CD4-positive, alpha-beta T cell (primary cell): ENCODE data around the gene MSL3B.

ENCODE experiments used
- ATAC-seq: fragments of 200-7000 bp; cut with Tn5 transposase; one replicate; pipeline ENCODE4 v1.10.0; 2022; ENCODE audit warnings: mild to moderate bottlenecking; ENCODE audit not compliant: poor library complexity
- CTCF ChIA-PET: fragments of 350-600 bp; sonication (Branson Sonifier 250); formaldehyde crosslinking; loops from one replicate; lab custom pipeline; 2021; ENCODE audit warnings: antibody characterized with exemption, inconsistent platforms; lab: Charles Lee
- POLR2A ChIA-PET: fragments of 350-600 bp; sonication (Branson Sonifier 250); formaldehyde crosslinking; loops from one replicate; lab custom pipeline; 2021; ENCODE audit warnings: antibody characterized with exemption, inconsistent platforms; lab: Charles Lee
- DNase-seq, 14 experiments: peaks; one replicate each; pipeline ENCODE4 v3.0.0-alpha.2; 2013 to 2020; ENCODE audit warnings: mixed read lengths in 2 of 14
- H3K27ac ChIP-seq, 2 donors: one replicate each; pipeline versions ENCODE4 v1.5.1 to v1.7.0; 2013; ENCODE audit warnings: low read length in 2 of 2, low read depth in 1 of 2, mild to moderate bottlenecking in 1 of 2
- H3K27me3 ChIP-seq, 2 experiments: 1 replicate in 1 of 2; 2 replicates in 1 of 2; pipeline versions ENCODE4 v1.6.1 to v1.7.0; 2013; ENCODE audit warnings: low read length in 2 of 2, control low read depth in 1 of 2, mild to moderate bottlenecking in 1 of 2, moderate library complexity in 1 of 2; ENCODE audit not compliant: insufficient read depth in 2 of 2, control insufficient read depth in 1 of 2
- H3K36me3 ChIP-seq: one replicate; pipeline ENCODE4 v1.6.1; 2013; ENCODE audit warnings: low read length, control low read depth; ENCODE audit not compliant: insufficient read depth
- H3K4me1 ChIP-seq: one replicate; pipeline ENCODE4 v1.6.1; 2013; ENCODE audit warnings: low read length, control low read depth; ENCODE audit not compliant: insufficient read depth
- H3K4me3 ChIP-seq: one replicate; pipeline ENCODE4 v1.5.1; 2013; ENCODE audit warnings: mild to moderate bottlenecking, low read length, moderate library complexity
- H3K9me3 ChIP-seq, 2 experiments: 1 replicate in 1 of 2; 2 replicates in 1 of 2; pipeline versions ENCODE4 v1.6.1 to v1.7.0; 2013; ENCODE audit warnings: low read length in 2 of 2, mild to moderate bottlenecking in 2 of 2, control low read depth in 1 of 2, moderate library complexity in 1 of 2; ENCODE audit not compliant: control insufficient read depth in 1 of 2, insufficient read depth in 1 of 2
- H3K27ac Mint-ChIP-seq: one replicate; pipeline ENCODE4 v1.8.0; 2020; ENCODE audit warnings: mixed read lengths
- H3K27me3 Mint-ChIP-seq: one replicate; pipeline ENCODE4 v1.8.0; 2021; ENCODE audit warnings: mixed read lengths
- H3K36me3 Mint-ChIP-seq: one replicate; pipeline ENCODE4 v1.8.0; 2021; ENCODE audit warnings: low read depth, mixed read lengths
- H3K4me1 Mint-ChIP-seq: one replicate; pipeline ENCODE4 v1.8.0; 2021; ENCODE audit warnings: low read depth, mixed read lengths
- H3K4me3 Mint-ChIP-seq: one replicate; pipeline ENCODE4 v1.8.0; 2020; ENCODE audit warnings: mild to moderate bottlenecking, mixed read lengths
- H3K9me3 Mint-ChIP-seq: one replicate; pipeline ENCODE4 v1.8.0; 2020; ENCODE audit warnings: mixed read lengths
- CTCF ChIP-seq: fragments of 200-600 bp; IDR thresholded peaks from one replicate; pipeline ENCODE4 v1.8.0; 2022; ENCODE audit warnings: antibody characterized with exemption, mild to moderate bottlenecking
- intact Hi-C, 2 experiments: fragments of 100-400 bp; cut with DNase I in 1 of 2; cut with micrococcal nuclease in 1 of 2; formaldehyde crosslinking; loops; one replicate each; pipeline versions ENCODE4 v1.15.1 to v1.9.0; 2023 to 2025; cut with DNase I, micrococcal nuclease

The MSL3B gene

GRCh38 chr2:233839447-233839820 is 28.8 kb downstream of the MSL3B start:
- Mint-ChIP-seq H3K9me3 (no peaks in the 10 kb centered on the region), H3K27me3 (no peaks in the 10 kb centered on the region), H3K36me3 (no peaks in the 10 kb centered on the region), H3K4me1 (peaks cover 7% of the 10 kb centered on the region), H3K4me3 (no peak overlapping the region), H3K27ac (no peak overlapping the region)
- intact Hi-C loops: no loop called here
- ChIA-PET CTCF (no interaction called here), POLR2A (no interaction called here)
- H3K9me3 ChIP-seq: peaks cover 0 to 4% of the 10 kb centered on the region in 2 experiments
- no peak overlapping the region for H3K4me3 ChIP-seq
- ATAC-seq (no peak), DNase-seq (peak in 1 of 14 experiments; percentile 17)
- no peak for TF ChIP-seq CTCF
- peaks cover 3% of the 10 kb centered on the region for H3K4me1 ChIP-seq
- no peaks in the 10 kb centered on the region for H3K36me3 ChIP-seq
- no peak overlapping the region for H3K27ac ChIP-seq
- no peaks in the 10 kb centered on the region for H3K27me3 ChIP-seq

DNA sequence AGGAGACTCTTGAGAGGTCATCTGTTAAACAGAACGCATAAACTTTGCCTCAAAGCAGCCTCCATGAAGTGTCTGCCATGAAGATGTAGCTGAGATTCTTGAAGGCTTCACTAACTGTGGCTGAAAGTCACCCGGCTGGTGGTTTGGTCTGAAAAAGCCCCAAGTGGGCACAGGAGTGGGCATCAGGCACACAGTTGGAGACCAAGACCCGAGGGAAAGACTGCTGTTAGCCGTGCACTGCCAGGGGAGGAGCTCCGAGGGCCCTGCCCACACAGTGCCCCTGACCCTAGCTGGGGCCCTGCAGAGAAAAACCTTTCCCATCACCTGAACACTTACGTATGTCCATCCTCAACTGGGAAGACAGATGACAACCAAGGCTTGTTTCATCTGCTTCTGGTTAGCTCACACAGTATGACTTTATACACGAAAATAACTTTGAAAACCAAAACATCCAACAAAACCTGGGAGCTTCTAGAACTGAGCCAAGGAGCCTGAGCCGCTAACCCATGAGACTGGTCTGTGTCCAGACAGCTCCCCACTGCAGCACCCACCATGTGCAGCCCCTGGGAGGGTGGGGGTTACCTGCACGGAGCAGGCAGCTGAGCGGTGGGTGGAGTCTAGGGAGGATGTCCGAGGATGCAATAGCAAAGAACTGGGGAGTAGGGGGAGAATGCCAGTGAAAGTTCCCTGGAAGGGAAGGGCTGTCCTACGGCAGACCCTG is 29.3 kb downstream of the MSL3B start:
- H3K27me3 ChIP-seq: no peaks in the 10 kb centered on the region
- Mint-ChIP-seq H3K4me3 (no peak overlapping the region), H3K36me3 (no peaks in the 10 kb centered on the region), H3K4me1 (peaks cover 7% of the 10 kb centered on the region), H3K27me3 (no peaks in the 10 kb centered on the region), H3K9me3 (no peaks in the 10 kb centered on the region), H3K27ac (no peak overlapping the region)
- peak in 1 of 14 experiments; percentile 28 for DNase-seq
- CTCF ChIA-PET: no interaction called here
- peaks cover 0 to 4% of the 10 kb centered on the region in 2 experiments for H3K9me3 ChIP-seq
- H3K27ac ChIP-seq: no peak overlapping the region
- TF ChIP-seq CTCF: no peak
- H3K4me3 ChIP-seq: no peak overlapping the region
- H3K4me1 ChIP-seq: peaks cover 3% of the 10 kb centered on the region
- POLR2A ChIA-PET: no interaction called here
- no peaks in the 10 kb centered on the region for H3K36me3 ChIP-seq
- intact Hi-C loops: no loop called here
- no peak for ATAC-seq

GRCh38 chr2:233838251-233838650 is 29.9 kb downstream of the MSL3B start:
- no peak for TF ChIP-seq CTCF
- DNase-seq: no peak
- Histone ChIP-seq H3K27ac (no peak overlapping the region), H3K9me3 (peaks cover 0 to 4% of the 10 kb centered on the region in 2 experiments), H3K4me1 (peaks cover 3% of the 10 kb centered on the region), H3K27me3 (no peaks in the 10 kb centered on the region), H3K36me3 (no peaks in the 10 kb centered on the region), H3K4me3 (no peak overlapping the region)
- ChIA-PET CTCF (no interaction called here), POLR2A (no interaction called here)
- Mint-ChIP-seq H3K4me3 (no peak overlapping the region), H3K9me3 (no peaks in the 10 kb centered on the region), H3K27me3 (no peaks in the 10 kb centered on the region), H3K27ac (no peak overlapping the region), H3K36me3 (no peaks in the 10 kb centered on the region), H3K4me1 (peaks cover 7% of the 10 kb centered on the region)
- no peak for ATAC-seq
- intact Hi-C loops: no loop called here
